ENCODE results near the gene ARHGEF40.
"Not testable (repeated sequence)": the region's sequence is repeated elsewhere in the genome, so short reads cannot be mapped to it uniquely, and the experiment has no call there.

The ARHGEF40 gene

DNA sequence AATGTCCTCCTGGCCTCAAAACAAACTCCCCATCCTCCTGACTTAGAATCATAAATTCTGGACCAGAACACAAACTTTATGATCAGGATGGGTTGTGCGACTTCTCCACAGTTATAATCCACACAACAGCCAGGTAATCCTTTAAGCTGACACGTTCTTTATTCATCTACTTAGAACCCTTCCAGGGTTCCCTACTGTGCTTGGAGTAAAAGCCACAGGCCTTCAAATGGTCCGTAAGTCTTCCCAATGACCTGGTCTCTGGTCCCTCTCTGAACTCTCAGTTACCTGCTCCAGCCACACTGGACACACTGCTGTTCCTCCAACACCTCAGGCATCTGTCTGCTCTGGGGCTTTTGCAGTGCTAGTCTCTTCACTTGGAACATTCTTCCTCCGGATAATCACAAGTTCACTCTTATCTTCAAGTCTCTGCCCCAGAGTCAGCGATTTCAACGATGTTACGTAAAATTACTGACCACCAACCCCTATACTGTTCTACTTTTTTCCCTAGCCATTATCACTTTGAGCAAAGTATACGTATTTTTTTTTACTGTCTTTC is 29.7 kb upstream of the ARHGEF40 start:
- Histone ChIP-seq H3K9ac (ENCODE audit: low read depth, low read length, poor library complexity) (no peak overlapping the region), H3K14ac (ENCODE audit: low read length) (no peak overlapping the region), H4K91ac (ENCODE audit: low read depth, low read length, poor library complexity) (no peak overlapping the region), H3K4me2 (ENCODE audit: insufficient read depth, low read length, poor library complexity, severe bottlenecking) (no peak overlapping the region), H3K9me3 (replicated peaks in 1 of 2; ENCODE audit: control insufficient read depth in 2 of 2, insufficient read depth in 1 of 2, low read depth in 1 of 2, low read length in 2 of 2) (no peaks in the 10 kb centered on the region), H3K4ac (ENCODE audit: low read length) (no peak overlapping the region), H4K8ac (ENCODE audit: low read depth, low read length) (no peak overlapping the region), H3K36me3 (replicated peaks in 1 of 2; ENCODE audit: control insufficient read depth in 2 of 2, insufficient read depth in 2 of 2, low read length in 2 of 2) (no peaks in the 10 kb centered on the region), H2BK12ac (ENCODE audit: low read length) (no peak overlapping the region), H2BK120ac (ENCODE audit: low read depth, low read length) (no peak overlapping the region), H3K18ac (ENCODE audit: low read length) (no peak overlapping the region), H2BK5ac (ENCODE audit: low read length) (no peak overlapping the region), H3K79me1 (ENCODE audit: low read depth, low read length) (no peaks in the 10 kb centered on the region), H2AK5ac (ENCODE audit: low read depth, low read length) (no peak overlapping the region), H3K4me3 (ENCODE audit: low read length in 2 of 2) (no peak overlapping the region), H2AFZ (ENCODE audit: low read length) (no peak overlapping the region), H3K4me1 (ENCODE audit: control insufficient read depth in 2 of 2, insufficient read depth in 1 of 2, low read depth in 1 of 2, low read length in 2 of 2) (peaks cover 1 to 2% of the 10 kb centered on the region in 2 donors), H3K27me3 (ENCODE audit: control insufficient read depth in 3 of 3, insufficient read depth in 3 of 3, low read depth in 1 of 3, low read length in 3 of 3) (peaks cover 0 to 57% (median 0%) of the 10 kb centered on the region in 3 experiments), H2BK15ac (ENCODE audit: low read length) (no peak overlapping the region), H3K23ac (ENCODE audit: low read depth, low read length, poor library complexity) (no peak overlapping the region), H3K27ac (replicated peaks; ENCODE audit: low read length) (no peak overlapping the region)
- no CpG with 5 or more reads among the region's 8 CpGs for WGBS, 2 donors (ENCODE audit: extremely low coverage in 2 of 2, insufficient read length in 2 of 2, insufficient replicate concordance in 1 of 2)
- no peak for DNase-seq (ENCODE audit: low spot score)

- not testable (repeated sequence) for H2AK5ac ChIP-seq (ENCODE audit: low read depth, low read length); H2BK15ac ChIP-seq (ENCODE audit: low read length); H3K4me1 ChIP-seq (ENCODE audit: control insufficient read depth in 2 of 2, insufficient read depth in 1 of 2, low read depth in 1 of 2, low read length in 2 of 2); H3K18ac ChIP-seq (ENCODE audit: low read length); H3K9ac ChIP-seq (ENCODE audit: low read depth, low read length, poor library complexity); H3K4me2 ChIP-seq (ENCODE audit: insufficient read depth, low read length, poor library complexity, severe bottlenecking); H4K91ac ChIP-seq (ENCODE audit: low read depth, low read length, poor library complexity); H3K23ac ChIP-seq (ENCODE audit: low read depth, low read length, poor library complexity); H2BK12ac ChIP-seq (ENCODE audit: low read length); H3K79me1 ChIP-seq (ENCODE audit: low read depth, low read length); DNase-seq (ENCODE audit: low spot score); H2BK120ac ChIP-seq (ENCODE audit: low read depth, low read length); H3K14ac ChIP-seq (ENCODE audit: low read length); H3K9me3 ChIP-seq (replicated peaks in 1 of 2; ENCODE audit: control insufficient read depth in 2 of 2, insufficient read depth in 1 of 2, low read depth in 1 of 2, low read length in 2 of 2); H3K4ac ChIP-seq (ENCODE audit: low read length); H2AFZ ChIP-seq (ENCODE audit: low read length); H3K4me3 ChIP-seq (ENCODE audit: low read length in 2 of 2); H4K8ac ChIP-seq (ENCODE audit: low read depth, low read length); H3K27ac ChIP-seq (replicated peaks; ENCODE audit: low read length); H3K36me3 ChIP-seq (replicated peaks in 1 of 2; ENCODE audit: control insufficient read depth in 2 of 2, insufficient read depth in 2 of 2, low read length in 2 of 2); H2BK5ac ChIP-seq (ENCODE audit: low read length)
- peaks cover 0 to 55% (median 0%) of the 10 kb centered on the region in 3 experiments for H3K27me3 ChIP-seq (ENCODE audit: control insufficient read depth in 3 of 3, insufficient read depth in 3 of 3, low read depth in 1 of 3, low read length in 3 of 3)
- no CpG with 5 or more reads among the region's 3 CpGs for WGBS, 2 donors (ENCODE audit: extremely low coverage in 2 of 2, insufficient read length in 2 of 2, insufficient replicate concordance in 1 of 2)
Measured at GRCh38 chr14:21040941-21041340, 29.2 kb upstream of the ARHGEF40 start.

- Histone ChIP-seq H3K4me1 (ENCODE audit: control insufficient read depth in 2 of 2, insufficient read depth in 1 of 2, low read depth in 1 of 2, low read length in 2 of 2) (peaks cover 1 to 2% of the 10 kb centered on the region in 2 donors), H3K36me3 (replicated peaks in 1 of 2; ENCODE audit: control insufficient read depth in 2 of 2, insufficient read depth in 2 of 2, low read length in 2 of 2) (no peaks in the 10 kb centered on the region), H3K79me1 (ENCODE audit: low read depth, low read length) (no peaks in the 10 kb centered on the region), H3K18ac (ENCODE audit: low read length) (no peak within 1 kb of the TSS), H2BK15ac (ENCODE audit: low read length) (no peak within 1 kb of the TSS), H2BK5ac (ENCODE audit: low read length) (no peak within 1 kb of the TSS), H4K8ac (ENCODE audit: low read depth, low read length) (no peak within 1 kb of the TSS), H2AFZ (ENCODE audit: low read length) (no peak within 1 kb of the TSS), H2BK12ac (ENCODE audit: low read length) (no peak within 1 kb of the TSS), H3K27me3 (ENCODE audit: control insufficient read depth in 3 of 3, insufficient read depth in 3 of 3, low read depth in 1 of 3, low read length in 3 of 3) (peaks cover 0 to 50% (median 0%) of the 10 kb centered on the region in 3 experiments), H3K4ac (ENCODE audit: low read length) (no peak within 1 kb of the TSS), H4K91ac (ENCODE audit: low read depth, low read length, poor library complexity) (no peak within 1 kb of the TSS), H3K9ac (ENCODE audit: low read depth, low read length, poor library complexity) (no peak within 1 kb of the TSS), H3K14ac (ENCODE audit: low read length) (peak within 1 kb of the TSS; percentile 5), H2BK120ac (ENCODE audit: low read depth, low read length) (no peak within 1 kb of the TSS), H3K23ac (ENCODE audit: low read depth, low read length, poor library complexity) (no peak within 1 kb of the TSS), H3K9me3 (replicated peaks in 1 of 2; ENCODE audit: control insufficient read depth in 2 of 2, insufficient read depth in 1 of 2, low read depth in 1 of 2, low read length in 2 of 2) (no peaks in the 10 kb centered on the region), H3K4me2 (ENCODE audit: insufficient read depth, low read length, poor library complexity, severe bottlenecking) (no peak within 1 kb of the TSS), H3K4me3 (ENCODE audit: low read length in 2 of 2) (no peak within 1 kb of the TSS), H2AK5ac (ENCODE audit: low read depth, low read length) (no peak within 1 kb of the TSS), H3K27ac (replicated peaks; ENCODE audit: low read length) (no peak within 1 kb of the TSS)
- no peak for DNase-seq (ENCODE audit: low spot score)
- WGBS, 2 donors (ENCODE audit: extremely low coverage in 2 of 2, insufficient read length in 2 of 2, insufficient replicate concordance in 1 of 2), result no CpG with 5 or more reads among the region's 11 CpGs
Measured at GRCh38 chr14:21041676-21042433, 28.2 kb upstream of the ARHGEF40 start, which contains the start of gene RNASE7. Gene RNASE7, plus strand, starts transcription at chr14:21042362. Its CDS starts 631 bp downstream, at chr14:21042993.

DNA sequence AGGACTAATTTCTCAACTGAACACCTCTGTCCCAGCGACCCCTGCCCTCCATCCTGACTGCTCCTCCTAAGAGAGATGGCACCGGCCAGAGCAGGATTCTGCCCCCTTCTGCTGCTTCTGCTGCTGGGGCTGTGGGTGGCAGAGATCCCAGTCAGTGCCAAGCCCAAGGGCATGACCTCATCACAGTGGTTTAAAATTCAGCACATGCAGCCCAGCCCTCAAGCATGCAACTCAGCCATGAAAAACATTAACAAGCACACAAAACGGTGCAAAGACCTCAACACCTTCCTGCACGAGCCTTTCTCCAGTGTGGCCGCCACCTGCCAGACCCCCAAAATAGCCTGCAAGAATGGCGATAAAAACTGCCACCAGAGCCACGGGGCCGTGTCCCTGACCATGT is 27.2 kb upstream of the ARHGEF40 start:
- no peaks in the 10 kb centered on the region for H3K79me1 ChIP-seq (ENCODE audit: low read depth, low read length)
- no peak for DNase-seq (ENCODE audit: low spot score)
- H3K4me1 ChIP-seq (ENCODE audit: control insufficient read depth in 2 of 2, insufficient read depth in 1 of 2, low read depth in 1 of 2, low read length in 2 of 2), result peaks cover 1 to 2% of the 10 kb centered on the region in 2 donors
- no CpG with 5 or more reads among the region's 8 CpGs for WGBS, 2 donors (ENCODE audit: extremely low coverage in 2 of 2, insufficient read length in 2 of 2, insufficient replicate concordance in 1 of 2)
- H3K23ac ChIP-seq (ENCODE audit: low read depth, low read length, poor library complexity), result no peak overlapping the region
- no peak overlapping the region for H3K4ac ChIP-seq (ENCODE audit: low read length)
- peak overlapping the region; percentile 5 for H3K14ac ChIP-seq (ENCODE audit: low read length)
- H3K36me3 ChIP-seq (replicated peaks in 1 of 2; ENCODE audit: control insufficient read depth in 2 of 2, insufficient read depth in 2 of 2, low read length in 2 of 2), result no peaks in the 10 kb centered on the region
- H4K8ac ChIP-seq (ENCODE audit: low read depth, low read length), result no peak overlapping the region
- H2BK15ac ChIP-seq (ENCODE audit: low read length), result no peak overlapping the region
- H3K4me2 ChIP-seq (ENCODE audit: insufficient read depth, low read length, poor library complexity, severe bottlenecking), result no peak overlapping the region
- H4K91ac ChIP-seq (ENCODE audit: low read depth, low read length, poor library complexity), result no peak overlapping the region
- no peak overlapping the region for H2BK120ac ChIP-seq (ENCODE audit: low read depth, low read length)
- no peak overlapping the region for H2BK5ac ChIP-seq (ENCODE audit: low read length)
- H2BK12ac ChIP-seq (ENCODE audit: low read length), result no peak overlapping the region
- H3K18ac ChIP-seq (ENCODE audit: low read length), result no peak overlapping the region
- H3K9me3 ChIP-seq (replicated peaks in 1 of 2; ENCODE audit: control insufficient read depth in 2 of 2, insufficient read depth in 1 of 2, low read depth in 1 of 2, low read length in 2 of 2), result no peaks in the 10 kb centered on the region
- H3K27ac ChIP-seq (replicated peaks; ENCODE audit: low read length), result no peak overlapping the region
- H3K27me3 ChIP-seq (ENCODE audit: control insufficient read depth in 3 of 3, insufficient read depth in 3 of 3, low read depth in 1 of 3, low read length in 3 of 3), result peaks cover 0 to 41% (median 0%) of the 10 kb centered on the region in 3 experiments
- H2AFZ ChIP-seq (ENCODE audit: low read length), result no peak overlapping the region
- H2AK5ac ChIP-seq (ENCODE audit: low read depth, low read length), result no peak overlapping the region
- no peak overlapping the region for H3K4me3 ChIP-seq (ENCODE audit: low read length in 2 of 2)
- no peak overlapping the region for H3K9ac ChIP-seq (ENCODE audit: low read depth, low read length, poor library complexity)

Measured in neuronal stem cell (in vitro differentiated cells).